ENCODE results near the gene LRG1.

DNA sequence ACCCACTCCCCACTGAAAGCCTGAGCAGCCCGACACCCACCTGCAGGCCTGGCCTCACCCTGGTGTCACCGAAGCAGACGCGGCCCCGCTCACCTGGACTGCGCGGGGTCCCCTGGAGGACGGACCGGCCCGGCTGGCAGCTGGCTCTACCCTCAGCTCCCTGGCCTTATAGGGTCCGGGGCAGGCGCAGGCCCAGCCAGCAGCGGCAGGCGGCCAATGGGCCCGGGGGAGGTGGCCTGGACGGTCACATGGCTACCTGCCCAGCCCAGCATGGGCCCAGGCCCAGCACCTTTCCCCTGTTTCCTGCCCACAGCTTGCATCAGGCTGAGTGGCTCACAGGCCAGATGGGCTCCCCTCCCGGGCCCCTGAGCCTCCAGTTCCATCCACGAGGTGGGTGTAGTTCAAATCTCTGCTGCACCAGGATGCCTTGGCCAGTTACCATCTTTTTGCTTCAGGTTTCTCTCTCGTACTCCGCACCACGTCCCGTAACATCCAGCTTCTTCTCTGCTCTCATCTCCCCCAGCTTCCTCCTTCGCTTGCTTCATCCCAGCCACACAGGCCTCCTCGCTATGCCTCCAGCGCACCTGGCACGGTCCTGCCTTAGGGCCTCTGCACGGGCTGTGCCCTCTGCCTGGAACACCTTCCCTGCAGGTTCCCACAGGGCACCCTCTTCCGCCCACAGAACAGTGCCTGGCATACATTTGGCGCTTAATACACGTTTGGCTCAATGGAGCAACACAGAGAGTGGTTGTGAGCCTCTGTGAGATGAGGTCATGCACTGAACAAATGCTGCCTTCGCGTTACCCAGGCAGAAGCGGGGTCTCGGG, 21.3 kb downstream of the LRG1 start, which contains the start of gene PLIN4:
- TF ChIP-seq, protein P1, sequence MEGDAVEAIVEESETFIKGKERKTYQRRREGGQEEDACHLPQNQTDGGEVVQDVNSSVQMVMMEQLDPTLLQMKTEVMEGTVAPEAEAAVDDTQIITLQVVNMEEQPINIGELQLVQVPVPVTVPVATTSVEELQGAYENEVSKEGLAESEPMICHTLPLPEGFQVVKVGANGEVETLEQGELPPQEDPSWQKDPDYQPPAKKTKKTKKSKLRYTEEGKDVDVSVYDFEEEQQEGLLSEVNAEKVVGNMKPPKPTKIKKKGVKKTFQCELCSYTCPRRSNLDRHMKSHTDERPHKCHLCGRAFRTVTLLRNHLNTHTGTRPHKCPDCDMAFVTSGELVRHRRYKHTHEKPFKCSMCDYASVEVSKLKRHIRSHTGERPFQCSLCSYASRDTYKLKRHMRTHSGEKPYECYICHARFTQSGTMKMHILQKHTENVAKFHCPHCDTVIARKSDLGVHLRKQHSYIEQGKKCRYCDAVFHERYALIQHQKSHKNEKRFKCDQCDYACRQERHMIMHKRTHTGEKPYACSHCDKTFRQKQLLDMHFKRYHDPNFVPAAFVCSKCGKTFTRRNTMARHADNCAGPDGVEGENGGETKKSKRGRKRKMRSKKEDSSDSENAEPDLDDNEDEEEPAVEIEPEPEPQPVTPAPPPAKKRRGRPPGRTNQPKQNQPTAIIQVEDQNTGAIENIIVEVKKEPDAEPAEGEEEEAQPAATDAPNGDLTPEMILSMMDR (IDR thresholded peaks at IDR 0.05) = no peak
- TF ChIP-seq POLR2A (IDR thresholded peaks at IDR 0.05) = no peak

Measured in adrenal gland (tissue), 5 donors.